ENCODE data around the gene SNAI1. TPM values are rescaled to one million over a fixed set of nuclear protein-coding genes. Genes with fewer than 3 reads are reported as not detected.

Gene SNAI1
- total RNA-seq, 1 experiment from 2014 or later = 4.1 TPM

DNA sequence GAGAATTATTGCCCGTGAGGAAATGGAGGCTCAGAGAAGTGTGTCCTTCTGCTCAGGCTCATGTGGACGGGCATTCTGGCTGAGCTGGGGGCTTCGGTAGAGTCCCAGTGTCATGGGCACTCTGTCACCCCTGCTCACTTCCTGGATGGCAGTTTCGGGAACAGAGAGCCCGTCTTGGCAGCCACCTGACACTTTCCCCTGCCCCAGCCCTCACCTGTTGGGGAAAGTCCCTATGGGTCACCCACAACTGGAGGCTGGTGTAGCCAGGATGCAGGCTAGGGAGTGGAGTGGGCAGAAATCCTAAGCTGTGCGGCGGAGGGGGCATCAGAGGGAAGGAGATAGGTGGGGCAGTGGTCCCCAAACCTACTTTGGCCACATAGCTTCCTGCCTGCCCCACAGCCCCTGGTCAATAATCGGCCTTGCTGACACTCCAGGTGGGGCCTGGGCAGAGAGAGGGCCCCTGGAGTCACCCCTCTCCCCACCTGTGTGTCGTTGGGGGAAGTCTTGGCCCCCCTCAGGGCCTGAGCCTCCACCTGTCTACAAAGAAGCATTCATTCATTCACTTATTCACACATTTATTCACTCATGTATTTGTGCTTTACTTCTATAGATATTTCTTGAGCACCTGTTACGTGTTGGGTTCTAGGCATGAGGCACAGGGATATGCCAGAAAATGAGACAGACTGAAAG lies 40.5 kb downstream of the SNAI1 start:
- ChIA-PET POLR2A (ENCODE audit: low non-redundant PET) (no interaction called here), CTCF (no interaction called here)
- DNase-seq (ENCODE audit: low spot score) = no peak
- intact Hi-C loops (cut with micrococcal nuclease; ENCODE audit: unreplicated experiment) = no loop called here
- H3K4me3 ChIP-seq (ENCODE audit: low read depth, low read length, poor library complexity, severe bottlenecking) = no peak overlapping the region
- TF ChIP-seq, protein P1, sequence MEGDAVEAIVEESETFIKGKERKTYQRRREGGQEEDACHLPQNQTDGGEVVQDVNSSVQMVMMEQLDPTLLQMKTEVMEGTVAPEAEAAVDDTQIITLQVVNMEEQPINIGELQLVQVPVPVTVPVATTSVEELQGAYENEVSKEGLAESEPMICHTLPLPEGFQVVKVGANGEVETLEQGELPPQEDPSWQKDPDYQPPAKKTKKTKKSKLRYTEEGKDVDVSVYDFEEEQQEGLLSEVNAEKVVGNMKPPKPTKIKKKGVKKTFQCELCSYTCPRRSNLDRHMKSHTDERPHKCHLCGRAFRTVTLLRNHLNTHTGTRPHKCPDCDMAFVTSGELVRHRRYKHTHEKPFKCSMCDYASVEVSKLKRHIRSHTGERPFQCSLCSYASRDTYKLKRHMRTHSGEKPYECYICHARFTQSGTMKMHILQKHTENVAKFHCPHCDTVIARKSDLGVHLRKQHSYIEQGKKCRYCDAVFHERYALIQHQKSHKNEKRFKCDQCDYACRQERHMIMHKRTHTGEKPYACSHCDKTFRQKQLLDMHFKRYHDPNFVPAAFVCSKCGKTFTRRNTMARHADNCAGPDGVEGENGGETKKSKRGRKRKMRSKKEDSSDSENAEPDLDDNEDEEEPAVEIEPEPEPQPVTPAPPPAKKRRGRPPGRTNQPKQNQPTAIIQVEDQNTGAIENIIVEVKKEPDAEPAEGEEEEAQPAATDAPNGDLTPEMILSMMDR (conservative IDR thresholded peaks at IDR 0.05; ENCODE audit: low read depth, low read length) = no peak
- TF ChIP-seq EZH2 (IDR thresholded peaks at IDR 0.05; ENCODE audit: borderline replicate concordance, low read depth, low read length, poor library complexity, severe bottlenecking) = no peak
- no peak overlapping the region for H3K27ac ChIP-seq (ENCODE audit: low read depth, low read length, poor library complexity, severe bottlenecking)
- no peaks in the 10 kb centered on the region for H3K36me3 ChIP-seq (ENCODE audit: insufficient read depth, low read length, poor library complexity, severe bottlenecking)
- H3K4me1 ChIP-seq (ENCODE audit: insufficient read depth, low read length, poor library complexity, severe bottlenecking) = no peaks in the 10 kb centered on the region
- no peaks in the 10 kb centered on the region for H3K27me3 ChIP-seq (replicated peaks; ENCODE audit: insufficient read depth, low read depth, low read length, poor library complexity)
- no peaks in the 10 kb centered on the region for H3K9me3 ChIP-seq (ENCODE audit: low read depth, low read length, poor library complexity, severe bottlenecking)
- no TSS peak for BruUV-seq (replicated peaks)

DNA sequence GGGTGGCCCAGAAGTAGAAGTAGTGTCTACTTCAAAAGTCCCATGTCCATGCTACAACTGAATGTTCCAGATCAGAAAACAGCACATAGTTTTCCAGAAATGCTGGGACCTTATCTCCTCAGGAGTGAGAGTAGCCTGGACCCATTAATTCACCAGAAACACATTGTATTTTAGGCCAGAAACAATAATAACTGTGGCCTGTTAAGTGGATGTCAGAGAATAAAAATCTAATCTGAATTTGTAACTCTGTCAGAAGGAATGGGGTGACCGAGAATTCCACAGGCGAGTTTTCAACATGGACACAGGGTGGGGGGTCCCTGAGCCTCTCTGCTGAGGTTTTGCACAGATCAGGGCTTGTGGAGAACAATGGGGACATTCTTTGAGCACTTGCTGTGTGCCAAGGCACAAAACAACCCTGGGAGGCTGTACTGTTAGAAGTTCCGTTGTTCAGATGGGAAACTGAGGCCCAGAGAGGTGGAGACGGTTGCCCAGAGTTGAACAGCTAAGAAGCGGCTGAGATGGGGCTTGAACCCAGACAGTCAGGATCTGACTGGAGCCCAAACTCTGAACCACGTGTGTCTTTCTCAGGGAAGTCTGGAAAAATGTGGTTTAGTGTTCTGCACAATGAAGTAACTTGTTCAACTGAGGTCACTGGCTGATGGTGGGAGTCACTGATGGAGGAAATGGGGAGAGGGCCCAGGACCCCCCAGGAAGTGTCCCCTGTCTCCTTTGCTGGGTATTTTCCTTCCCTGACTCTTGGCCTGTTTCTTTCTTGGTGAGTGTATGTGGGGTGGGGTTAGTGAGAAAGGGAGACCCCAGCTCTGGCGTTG lies 44.2 kb downstream of the SNAI1 start:
- H3K27me3 ChIP-seq (replicated peaks; ENCODE audit: insufficient read depth, low read depth, low read length, poor library complexity) = no peaks in the 10 kb centered on the region
- H3K9me3 ChIP-seq (ENCODE audit: low read depth, low read length, poor library complexity, severe bottlenecking) = no peaks in the 10 kb centered on the region
- no peaks in the 10 kb centered on the region for H3K36me3 ChIP-seq (ENCODE audit: insufficient read depth, low read length, poor library complexity, severe bottlenecking)
- H3K4me3 ChIP-seq (ENCODE audit: low read depth, low read length, poor library complexity, severe bottlenecking) = no peak overlapping the region
- no peaks in the 10 kb centered on the region for H3K4me1 ChIP-seq (ENCODE audit: insufficient read depth, low read length, poor library complexity, severe bottlenecking)
- intact Hi-C loops (cut with micrococcal nuclease; ENCODE audit: unreplicated experiment) = no loop called here
- ChIA-PET CTCF (no interaction called here), POLR2A (ENCODE audit: low non-redundant PET) (no interaction called here)
- DNase-seq (ENCODE audit: low spot score) = no peak
- TF ChIP-seq, protein P1 (conservative IDR thresholded peaks at IDR 0.05; ENCODE audit: low read depth, low read length) = no peak
- TF ChIP-seq EZH2 (IDR thresholded peaks at IDR 0.05; ENCODE audit: borderline replicate concordance, low read depth, low read length, poor library complexity, severe bottlenecking) = no peak
- no TSS peak for BruUV-seq (replicated peaks)
- no peak overlapping the region for H3K27ac ChIP-seq (ENCODE audit: low read depth, low read length, poor library complexity, severe bottlenecking)

DNA sequence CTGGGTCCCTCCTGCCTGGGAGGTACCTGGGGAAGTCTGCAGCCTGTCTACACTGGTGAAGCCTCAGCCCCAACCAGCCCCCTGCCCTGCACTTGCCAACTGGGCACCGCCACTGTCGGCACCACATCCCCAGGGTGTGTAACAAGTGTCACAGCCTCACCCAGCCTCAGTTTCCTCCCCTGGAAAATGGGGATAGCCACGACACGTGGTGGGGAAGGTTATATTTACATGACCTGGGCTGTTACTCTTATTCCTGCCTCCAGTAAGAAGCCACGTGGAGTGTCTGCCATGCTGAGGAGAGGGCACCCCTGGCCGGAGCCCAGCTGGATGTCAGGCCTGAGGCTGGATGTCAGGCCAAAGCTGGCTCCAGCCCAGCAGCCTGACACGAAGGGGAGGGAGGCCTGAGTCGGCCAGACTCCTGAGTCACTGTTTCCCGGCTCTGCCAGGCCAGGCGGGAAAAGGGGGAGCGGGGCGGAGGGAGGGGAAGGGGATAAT lies 44.9 kb downstream of the SNAI1 start:
- Histone ChIP-seq H3K27ac (ENCODE audit: low read depth, low read length, poor library complexity, severe bottlenecking) (no peak overlapping the region), H3K9me3 (ENCODE audit: low read depth, low read length, poor library complexity, severe bottlenecking) (no peaks in the 10 kb centered on the region), H3K36me3 (ENCODE audit: insufficient read depth, low read length, poor library complexity, severe bottlenecking) (no peaks in the 10 kb centered on the region), H3K4me3 (ENCODE audit: low read depth, low read length, poor library complexity, severe bottlenecking) (no peak overlapping the region), H3K27me3 (replicated peaks; ENCODE audit: insufficient read depth, low read depth, low read length, poor library complexity) (no peaks in the 10 kb centered on the region), H3K4me1 (ENCODE audit: insufficient read depth, low read length, poor library complexity, severe bottlenecking) (no peaks in the 10 kb centered on the region)
- CTCF ChIA-PET = no interaction called here
- DNase-seq (ENCODE audit: low spot score) = no peak
- no TSS peak for BruUV-seq (replicated peaks)
- TF ChIP-seq, protein P1 (conservative IDR thresholded peaks at IDR 0.05; ENCODE audit: low read depth, low read length) = no peak
- no peak for TF ChIP-seq EZH2 (IDR thresholded peaks at IDR 0.05; ENCODE audit: borderline replicate concordance, low read depth, low read length, poor library complexity, severe bottlenecking)
- intact Hi-C loops (cut with micrococcal nuclease; ENCODE audit: unreplicated experiment) = no loop called here
- POLR2A ChIA-PET (ENCODE audit: low non-redundant PET) = no interaction called here
